Measurements from ENCODE around the gene TENT4A. TPM values are rescaled to one million over a fixed set of nuclear protein-coding genes. Genes with fewer than 3 reads are reported as not detected.

Gene TENT4A
- total and polyA plus RNA-seq, 2 of the 4 experiments (the other 2 are of a cell fraction), result 5.9 to 17.2 TPM

DNA sequence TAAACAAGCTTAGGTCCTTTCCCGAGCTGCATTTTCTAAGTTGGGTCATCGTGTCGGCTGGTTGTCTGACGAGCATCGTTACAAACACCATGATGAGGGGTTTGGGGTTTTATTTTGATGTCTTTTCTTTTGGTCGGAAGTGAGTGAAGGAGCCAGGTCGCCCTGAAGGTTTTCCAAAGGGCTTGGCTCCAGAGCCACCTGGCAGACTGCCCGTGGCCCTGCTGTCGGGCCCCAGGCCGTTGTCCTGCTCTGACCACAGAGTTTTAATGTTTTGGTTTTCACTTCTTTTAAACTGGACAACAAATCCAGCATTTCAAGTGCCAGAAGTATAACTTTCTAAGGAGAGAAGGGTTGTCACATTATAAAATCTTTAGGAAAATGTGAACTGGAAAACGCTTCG lies 42.3 kb downstream of the TENT4A start:
- in situ Hi-C loops (cut with MboI; ENCODE audit: low sequenced_read_pairs) (no loop called here), intact Hi-C loops (cut with micrococcal nuclease) (no loop called here), dilution Hi-C loops (cut with HindIII; ENCODE audit: low sequenced_read_pairs, unreplicated experiment) (no loop called here)
- Histone ChIP-seq H3K4me1 (ENCODE audit: control insufficient read depth, insufficient read depth, low read length) (no peaks in the 10 kb centered on the region), H3K4me3 (ENCODE audit: insufficient read depth, low read depth, low read length) (no peak overlapping the region), H2AFZ (replicated peaks; ENCODE audit: low read length, poor library complexity) (no peak overlapping the region), H4K8ac (ENCODE audit: low read depth in 2 of 2, low read length in 2 of 2) (no peak overlapping the region), H3K27ac (ENCODE audit: insufficient read depth, low read length) (no peak overlapping the region), H2BK5ac (ENCODE audit: low read depth, low read length, poor library complexity, severe bottlenecking) (no peak overlapping the region), H2AK9ac (replicated peaks; ENCODE audit: low read depth, low read length, poor library complexity) (no peak overlapping the region), H2BK20ac (ENCODE audit: low read depth, low read length) (no peak overlapping the region), H3K56ac (ENCODE audit: extremely low read depth, insufficient read depth, low read length) (no peak overlapping the region), H4K20me1 (ENCODE audit: insufficient read depth, low read length) (peaks cover 8% of the 10 kb centered on the region), H3K4me2 (ENCODE audit: low read depth, low read length) (no peak overlapping the region), H2BK120ac (ENCODE audit: low read depth, low read length) (no peak overlapping the region), H4K91ac (ENCODE audit: insufficient read depth, low read depth, low read length) (no peak overlapping the region), H3K36me3 (ENCODE audit: control insufficient read depth, insufficient read depth, low read length) (peaks cover 61% of the 10 kb centered on the region), H3K9me3 (ENCODE audit: control insufficient read depth, insufficient read depth, low read length) (no peaks in the 10 kb centered on the region), H2AK5ac (ENCODE audit: low read depth, low read length) (no peak overlapping the region), H4K5ac (ENCODE audit: low read depth, low read length) (no peak overlapping the region), H2BK15ac (ENCODE audit: low read depth, low read length) (no peak overlapping the region), H3K27me3 (ENCODE audit: control insufficient read depth, insufficient read depth, low read length) (no peaks in the 10 kb centered on the region), H3K4ac (ENCODE audit: low read depth, low read length) (no peak overlapping the region), H3K23ac (ENCODE audit: low read depth, low read length) (no peak overlapping the region), H3K79me1 (ENCODE audit: low read depth in 1 of 2, low read length in 2 of 2) (peaks cover 16 to 22% of the 10 kb centered on the region in 2 experiments; a peak in 3 of 4 replicates), H3K9ac (ENCODE audit: low read depth, low read length) (no peak overlapping the region), H3K14ac (replicated peaks; ENCODE audit: low read depth, low read length) (no peak overlapping the region), H3K18ac (ENCODE audit: low read depth, low read length) (no peak overlapping the region), H3K9me1 (ENCODE audit: insufficient read depth, low read length) (peaks cover 5% of the 10 kb centered on the region; the same call in 1 of the 2 replicates)
- CTCF ChIA-PET, result interaction anchor here (2.0 kb wide), 1 partner anchor 10 kb away, joined by 5 read pairs; no protein-coding TSS in a partner anchor
- WGBS, 2 experiments (ENCODE audit: extremely low coverage in 2 of 2, insufficient read length in 1 of 2), result 100% methylated on average over 4 of the region's 12 CpGs; no CpG with 5 or more reads in 1 of the 2 experiments
- TF ChIP-seq MAFK (IDR thresholded peaks at IDR 0.05; ENCODE audit: low read depth, low read length) (no peak), MAZ (IDR thresholded peaks at IDR 0.05; ENCODE audit: borderline replicate concordance, low read depth, low read length) (no peak), SMC3 (IDR thresholded peaks at IDR 0.05; ENCODE audit: low read depth, low read length) (no peak), RAD21 (IDR thresholded peaks at IDR 0.05; ENCODE audit: low read length) (no peak), CTCF (conservative IDR thresholded peaks at IDR 0.05; ENCODE audit: low read depth, low read length) (no peak), RCOR1 (IDR thresholded peaks at IDR 0.05; ENCODE audit: insufficient replicate concordance, low read length) (no peak)
- TF ChIP-seq, protein P1, sequence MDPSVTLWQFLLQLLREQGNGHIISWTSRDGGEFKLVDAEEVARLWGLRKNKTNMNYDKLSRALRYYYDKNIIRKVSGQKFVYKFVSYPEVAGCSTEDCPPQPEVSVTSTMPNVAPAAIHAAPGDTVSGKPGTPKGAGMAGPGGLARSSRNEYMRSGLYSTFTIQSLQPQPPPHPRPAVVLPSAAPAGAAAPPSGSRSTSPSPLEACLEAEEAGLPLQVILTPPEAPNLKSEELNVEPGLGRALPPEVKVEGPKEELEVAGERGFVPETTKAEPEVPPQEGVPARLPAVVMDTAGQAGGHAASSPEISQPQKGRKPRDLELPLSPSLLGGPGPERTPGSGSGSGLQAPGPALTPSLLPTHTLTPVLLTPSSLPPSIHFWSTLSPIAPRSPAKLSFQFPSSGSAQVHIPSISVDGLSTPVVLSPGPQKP (IDR thresholded peaks at IDR 0.05; ENCODE audit: borderline replicate concordance, low read depth, low read length), result no peak
- no TSS peak for BruUV-seq (replicated peaks)
- POLR2A ChIA-PET (ENCODE audit: unreplicated experiment), result no interaction called here
- no peak for ATAC-seq (ENCODE audit: low read depth)
- no peak for DNase-seq
